Measurements from ENCODE around the gene PRKACA. TPM values are rescaled to one million over a fixed set of nuclear protein-coding genes. Genes with fewer than 3 reads are reported as not detected.

Gene PRKACA
- polyA plus RNA-seq, 1 experiment = 17.9 TPM

GRCh38 chr19:14059652-14060155 is 57.9 kb downstream of the PRKACA start:
- no peak overlapping the region for H3K4me3 ChIP-seq (ENCODE audit: low read depth, low read length)
- no peak for DNase-seq (ENCODE audit: low read depth, low spot score)
- no peak overlapping the region for H3K27ac ChIP-seq (ENCODE audit: low read depth, low read length)
- no peaks in the 10 kb centered on the region for H3K9me3 ChIP-seq (ENCODE audit: control insufficient read depth, insufficient read depth, low read length)
- no peak for TF ChIP-seq CTCF (IDR thresholded peaks at IDR 0.05; ENCODE audit: low read depth, low read length)
- CTCF ChIA-PET = interaction anchor here (0.6 to 4.2 kb wide), 12 partner anchors 9 to 179 kb away, joined by 3 to 68 read pairs (median 6); partner anchors contain the start of genes ASF1B, MISP3 and RLN3
- POLR2A ChIA-PET = no interaction called here
- H3K27me3 ChIP-seq (ENCODE audit: control insufficient read depth, insufficient read depth, low read length) = peaks cover 14% of the 10 kb centered on the region

- Histone ChIP-seq H3K27ac (ENCODE audit: low read depth, low read length) (no peak overlapping the region), H3K27me3 (ENCODE audit: control insufficient read depth, insufficient read depth, low read length) (peaks cover 14% of the 10 kb centered on the region), H3K4me3 (ENCODE audit: low read depth, low read length) (no peak overlapping the region), H3K9me3 (ENCODE audit: control insufficient read depth, insufficient read depth, low read length) (no peaks in the 10 kb centered on the region)
- POLR2A ChIA-PET = no interaction called here
- CTCF ChIA-PET = interaction anchor here (0.6 to 4.2 kb wide), 15 partner anchors 9 to 178 kb away, joined by 3 to 68 read pairs (median 4); partner anchors contain the start of genes ASF1B, MISP3 and RLN3
- TF ChIP-seq CTCF (IDR thresholded peaks at IDR 0.05; ENCODE audit: low read depth, low read length) = peak; percentile 68
- DNase-seq (ENCODE audit: low read depth, low spot score) = no peak
These were observed 58.5 kb downstream of the PRKACA start for GRCh38 chr19:14059093-14059480.

DNA sequence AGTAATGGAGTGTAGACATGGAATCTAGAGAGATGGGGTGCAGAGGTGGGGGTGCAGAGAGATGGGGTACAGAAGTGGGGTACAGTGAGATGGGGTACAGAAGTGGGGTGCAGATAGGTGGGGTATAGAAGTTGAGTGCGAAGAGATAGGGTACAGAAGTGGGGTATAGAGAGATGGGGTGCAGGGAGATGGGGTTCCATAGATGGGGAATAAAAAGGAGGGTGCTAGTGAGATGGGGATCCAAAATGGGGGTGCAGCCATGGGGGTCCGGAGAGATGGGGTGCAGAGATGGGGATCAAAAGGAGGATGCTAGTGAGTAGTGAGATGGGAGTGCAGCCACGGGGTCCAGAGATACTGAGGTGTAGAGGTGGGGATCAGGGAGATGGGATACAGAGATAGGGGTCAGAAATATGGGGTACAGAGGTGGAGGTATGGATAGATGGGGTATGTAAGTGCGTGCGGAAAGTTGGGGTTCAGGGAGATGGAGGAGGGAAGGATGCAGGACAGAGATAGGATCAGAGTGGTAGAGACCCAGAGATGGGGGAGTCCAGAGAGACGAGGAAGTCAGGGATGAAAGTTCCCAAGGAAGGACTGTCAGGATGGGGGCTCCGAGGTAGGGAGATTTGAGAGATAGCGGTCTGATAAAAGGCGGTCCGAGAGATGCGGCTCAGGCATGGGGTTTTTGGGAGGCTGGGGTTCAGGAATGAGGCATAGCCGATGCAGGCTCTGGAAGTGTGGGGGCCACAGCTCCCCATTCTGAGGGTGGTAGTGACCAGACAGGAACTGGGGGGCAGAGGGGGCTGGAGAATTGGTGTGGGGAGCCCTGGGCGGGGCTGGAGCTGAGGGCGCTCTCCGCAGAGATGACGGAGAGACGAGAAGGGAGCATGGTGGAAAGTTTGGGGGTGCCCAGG is 59.1 kb downstream of the PRKACA start:
- Histone ChIP-seq H3K27me3 (ENCODE audit: control insufficient read depth, insufficient read depth, low read length) (peaks cover 14% of the 10 kb centered on the region), H3K9me3 (ENCODE audit: control insufficient read depth, insufficient read depth, low read length) (peaks cover 3% of the 10 kb centered on the region), H3K27ac (ENCODE audit: low read depth, low read length) (no peak overlapping the region), H3K4me3 (ENCODE audit: low read depth, low read length) (peak overlapping the region; percentile 25; the same call in 1 of the 2 replicates)
- CTCF ChIA-PET = interaction anchor here (0.6 to 4.2 kb wide), 13 partner anchors 8 to 159 kb away, joined by 3 to 68 read pairs (median 5); partner anchors contain the start of genes MISP3 and RLN3
- TF ChIP-seq CTCF (IDR thresholded peaks at IDR 0.05; ENCODE audit: low read depth, low read length) = no peak
- no peak for DNase-seq (ENCODE audit: low read depth, low spot score)
- POLR2A ChIA-PET = no interaction called here

- no peak for TF ChIP-seq CTCF (IDR thresholded peaks at IDR 0.05; ENCODE audit: low read depth, low read length)
- Histone ChIP-seq H3K27me3 (ENCODE audit: control insufficient read depth, insufficient read depth, low read length) (peaks cover 14% of the 10 kb centered on the region), H3K9me3 (ENCODE audit: control insufficient read depth, insufficient read depth, low read length) (peaks cover 6% of the 10 kb centered on the region), H3K4me3 (ENCODE audit: low read depth, low read length) (peak overlapping the region; percentile 47), H3K27ac (ENCODE audit: low read depth, low read length) (no peak overlapping the region)
- ChIA-PET CTCF (interaction anchor here (1.0 to 1.3 kb wide), 2 partner anchors 15 to 18 kb away, joined by 3 to 5 read pairs; no protein-coding TSS in a partner anchor), POLR2A (interaction anchor here (0.6 to 0.9 kb wide), 3 partner anchors 95 to 204 kb away, joined by 3 to 5 read pairs (median 4); no protein-coding TSS in a partner anchor)
- DNase-seq (ENCODE audit: low read depth, low spot score) = no peak
These were observed 60.7 kb downstream of the PRKACA start for GRCh38 chr19:14056741-14057356.
